ENCODE results near the gene EXTL1.

- TF ChIP-seq CTCF (optimal IDR thresholded peaks at IDR 0.05 in 1 of 3, IDR thresholded peaks at IDR 0.05 in 1 of 3, conservative IDR thresholded peaks at IDR 0.05 in 1 of 3; ENCODE audit: extremely low read depth in 1 of 3, insufficient read depth in 2 of 3, low read length in 3 of 3) (no peak), EZH2 (IDR thresholded peaks at IDR 0.05; ENCODE audit: low read length) (no peak)
Measured at GRCh38 chr1:26023009-26023408, 1.4 kb downstream of the EXTL1 start.
